ENCODE results near the gene IREB2.
A peak's percentile ranks its signal among the peaks of the same experiment; 100 is the strongest.
"Not testable (repeated sequence)": the region's sequence is repeated elsewhere in the genome, so short reads cannot be mapped to it uniquely, and the experiment has no call there.

IREB2 gene

DNA sequence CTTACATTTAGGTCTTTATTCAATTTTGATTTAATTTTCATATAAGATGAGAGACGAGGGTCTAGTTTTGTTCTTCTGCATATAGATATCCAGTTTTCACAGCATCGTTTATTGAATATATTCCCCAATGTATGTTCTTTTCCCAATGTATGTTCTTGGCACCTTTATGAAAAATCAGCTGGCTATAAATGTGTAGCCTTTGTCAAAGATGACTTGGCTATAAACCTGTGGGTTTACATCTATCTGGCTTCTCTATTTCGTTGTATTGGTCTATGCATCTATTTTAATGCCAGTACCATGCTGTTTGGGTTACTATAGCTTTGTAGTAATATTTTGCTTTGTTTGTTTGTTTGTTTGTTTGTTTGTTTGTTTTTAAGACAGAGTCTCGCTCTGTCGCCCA, 11.7 kb upstream of the IREB2 start:
- DNase-seq (ENCODE audit: low read depth), result no peak
- H3K4me3 ChIP-seq (ENCODE audit: low read depth, low read length), result no peak overlapping the region

DNA sequence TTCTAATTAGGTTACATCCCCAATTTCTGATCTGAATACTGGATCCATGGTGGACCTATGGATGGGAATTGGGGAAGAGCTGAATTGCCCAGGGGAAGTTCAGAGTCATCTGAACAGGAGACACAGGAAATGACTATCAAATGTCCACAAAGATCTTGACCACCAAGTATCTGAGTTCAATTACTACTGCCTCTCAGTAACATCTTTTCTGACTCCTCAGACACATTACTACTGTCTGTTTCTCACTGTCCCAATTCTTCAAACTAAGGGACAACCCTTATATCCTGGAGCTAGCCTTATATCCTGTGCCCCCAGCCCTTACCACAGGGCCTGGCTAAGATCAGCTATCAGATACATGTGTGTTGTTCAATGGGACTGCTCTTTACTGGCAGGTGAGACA, 10.1 kb upstream of the IREB2 start:
- DNase-seq (ENCODE audit: low read depth), result no peak
- no peak overlapping the region for H3K4me3 ChIP-seq (ENCODE audit: low read depth, low read length)

- no peak for DNase-seq (ENCODE audit: low read depth)
- no peak overlapping the region for H3K4me3 ChIP-seq (ENCODE audit: low read depth, low read length)
Measured at GRCh38 chr15:78429477-78429876, 8.5 kb upstream of the IREB2 start.

GRCh38 chr15:78431955-78432354, 6.1 kb upstream of the IREB2 start:
- H3K4me3 ChIP-seq (ENCODE audit: low read depth, low read length), result no peak overlapping the region
- no peak for DNase-seq (ENCODE audit: low read depth)

- no peak for DNase-seq (ENCODE audit: low read depth)
- no peak overlapping the region for H3K4me3 ChIP-seq (ENCODE audit: low read depth, low read length)
Measured at GRCh38 chr15:78432664-78433063, 5.4 kb upstream of the IREB2 start.

DNA sequence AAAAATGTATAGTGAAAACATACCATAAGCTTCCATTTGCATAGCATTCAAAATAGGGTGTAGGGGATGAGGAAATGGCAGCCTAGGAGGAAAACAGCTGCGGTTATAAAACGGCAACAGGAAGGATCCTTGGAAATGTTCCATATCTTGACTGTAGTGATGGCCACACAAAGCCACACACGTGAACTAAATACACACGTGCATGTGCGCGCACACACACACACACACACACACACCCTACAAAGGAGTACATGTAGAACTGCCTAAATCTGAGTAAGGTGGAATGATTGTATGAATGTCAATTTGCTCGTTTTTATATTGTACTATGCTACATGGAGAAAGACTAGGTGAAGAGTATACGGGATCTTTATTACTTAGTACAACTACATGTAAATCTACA, 3.9 kb upstream of the IREB2 start:
- no peak for DNase-seq (ENCODE audit: low read depth)

GRCh38 chr15:78434711-78435110, 3.3 kb upstream of the IREB2 start:
- not testable (repeated sequence) for DNase-seq (ENCODE audit: low read depth); H3K4me3 ChIP-seq (ENCODE audit: low read depth, low read length)

More for the DNA sequence above, 3.9 kb upstream of the IREB2 start:
- no peak overlapping the region for H3K4me3 ChIP-seq (ENCODE audit: low read depth, low read length)

GRCh38 chr15:78437107-78437761, 782 bp upstream of the IREB2 start:
- H3K4me3 ChIP-seq (ENCODE audit: low read depth, low read length), result peak overlapping the region; percentile 89
- no peak for DNase-seq (ENCODE audit: low read depth)

DNA sequence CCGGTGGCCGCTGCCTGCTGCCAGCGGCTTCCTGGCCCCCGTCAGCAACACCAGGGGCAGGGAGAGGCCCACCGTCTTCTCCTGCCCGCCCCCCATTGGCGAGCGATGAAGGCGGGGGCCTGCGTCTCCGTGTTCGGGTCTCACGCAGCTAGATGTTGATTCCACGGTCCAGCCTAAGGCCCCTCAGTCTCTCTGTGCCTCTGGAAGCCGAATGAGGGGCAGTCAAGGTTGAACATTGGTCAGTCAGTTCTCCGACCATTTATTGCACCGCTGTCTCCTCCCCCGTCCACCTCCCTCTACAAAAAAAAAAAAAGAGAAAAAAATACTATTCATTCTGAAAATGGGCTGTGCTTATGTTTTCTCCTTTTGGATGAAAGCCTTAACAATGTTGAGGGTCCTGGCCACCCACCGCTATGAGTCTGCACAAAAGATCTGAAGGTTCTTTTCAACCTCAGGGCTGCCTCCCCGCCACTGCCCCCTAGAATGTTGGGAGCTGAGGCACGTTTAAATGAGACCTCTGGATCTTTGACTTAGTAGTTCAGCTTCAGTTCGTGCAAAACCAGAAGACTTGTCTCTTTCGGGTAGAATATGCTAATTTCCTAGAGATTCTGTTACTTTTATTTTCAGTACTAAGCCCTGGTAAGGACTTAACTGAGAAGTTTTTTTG, 736 bp downstream of the IREB2 start:
- DNase-seq (ENCODE audit: low read depth), result no peak
- H3K4me3 ChIP-seq (ENCODE audit: low read depth, low read length), result peak overlapping the region; percentile 89

DNA sequence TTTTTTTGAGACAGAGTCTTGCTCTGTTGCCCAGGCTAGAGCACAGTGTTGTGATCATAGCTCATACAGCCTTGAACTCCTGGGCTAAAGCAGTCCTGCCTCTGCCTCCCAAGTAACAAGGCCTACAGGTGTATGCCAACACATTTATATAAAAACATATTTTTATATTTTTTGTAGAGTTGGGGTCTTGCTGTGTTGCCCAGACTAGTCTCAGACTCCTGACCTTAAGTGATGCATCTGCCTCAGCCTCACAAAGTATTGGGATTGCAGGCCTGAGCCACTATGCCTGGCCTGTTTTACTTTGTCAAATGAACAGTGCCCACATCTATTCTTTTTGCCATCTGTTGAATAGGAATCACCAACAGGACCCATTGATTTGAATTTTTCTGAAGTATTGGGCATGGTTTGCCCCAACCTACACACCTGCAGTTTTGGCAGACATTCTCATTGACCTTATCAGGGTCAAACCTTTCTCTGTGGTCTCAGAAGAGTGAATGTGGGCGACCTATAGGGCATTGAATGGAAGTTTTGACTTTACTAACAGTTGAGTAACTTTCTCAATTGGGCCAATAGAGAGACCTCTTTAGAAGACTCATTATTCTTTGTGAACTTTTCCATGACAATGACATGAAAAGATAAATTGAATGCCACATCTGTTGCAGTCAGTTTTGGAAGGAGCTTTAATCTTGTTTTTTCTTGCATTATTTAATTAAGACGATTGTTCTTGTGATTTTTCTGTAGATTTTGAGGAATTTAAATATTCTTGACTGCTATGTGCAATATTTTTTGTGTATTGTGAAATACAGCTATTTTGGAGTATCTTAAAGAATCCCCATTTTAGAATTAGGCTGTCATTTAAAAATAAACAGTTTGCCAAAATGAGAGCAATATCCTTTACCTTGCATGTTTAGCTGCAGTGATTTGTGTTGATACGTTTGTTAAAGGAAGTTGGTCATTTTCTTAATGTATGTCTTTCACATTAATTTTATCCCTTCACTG, 2.7 kb downstream of the IREB2 start:
- H3K4me3 ChIP-seq (ENCODE audit: low read depth, low read length), result no peak overlapping the region
- no peak for DNase-seq (ENCODE audit: low read depth)

DNA sequence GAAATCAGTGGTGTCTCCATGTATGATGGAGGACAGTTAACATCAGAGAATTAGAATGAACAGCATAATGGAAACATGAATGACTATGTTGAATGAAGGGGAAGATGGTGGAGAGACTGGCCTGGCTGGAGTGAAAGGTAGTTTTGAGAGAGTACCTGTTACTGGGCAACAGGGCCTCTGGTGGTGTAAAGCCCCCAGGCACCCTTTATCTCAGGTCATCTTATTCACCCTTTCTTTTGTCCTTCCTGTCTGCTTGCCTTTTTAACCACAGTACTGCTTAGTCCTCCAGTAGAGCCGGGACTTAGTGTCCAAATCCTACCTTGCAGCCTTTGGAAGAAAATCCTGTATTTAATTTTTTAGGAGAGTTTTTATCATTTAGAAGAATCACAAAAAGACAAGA, 6.2 kb downstream of the IREB2 start:
- no peak overlapping the region for H3K4me3 ChIP-seq (ENCODE audit: low read depth, low read length)
- DNase-seq (ENCODE audit: low read depth), result no peak

- DNase-seq (ENCODE audit: low read depth), result no peak
- no peak overlapping the region for H3K4me3 ChIP-seq (ENCODE audit: low read depth, low read length)
Measured at GRCh38 chr15:78445875-78446274, 7.9 kb downstream of the IREB2 start.

DNA sequence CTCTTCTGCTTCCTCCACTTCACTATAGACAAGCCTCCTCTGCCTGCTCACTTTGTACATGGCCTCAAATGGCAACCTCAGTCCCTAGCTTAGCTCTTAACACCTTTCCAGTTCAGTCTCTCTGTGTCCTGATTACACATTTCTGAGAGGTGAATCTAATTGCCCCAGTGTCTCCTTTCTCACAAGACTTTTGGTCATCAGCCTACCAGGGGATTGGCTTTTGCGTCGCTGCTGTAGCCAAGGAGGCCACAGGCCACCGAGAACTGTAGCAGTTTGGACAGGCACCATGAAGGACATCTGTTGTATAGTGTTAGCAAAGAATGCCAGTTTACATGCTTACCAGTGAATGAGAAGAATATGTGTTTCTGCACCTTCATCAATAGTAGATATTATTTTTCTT, 8.5 kb downstream of the IREB2 start:
- no peak for DNase-seq (ENCODE audit: low read depth)
- H3K4me3 ChIP-seq (ENCODE audit: low read depth, low read length), result no peak overlapping the region

GRCh38 chr15:78448441-78449219, 10.6 kb downstream of the IREB2 start:
- no peak overlapping the region for H3K4me3 ChIP-seq (ENCODE audit: low read depth, low read length)
- no peak for DNase-seq (ENCODE audit: low read depth)

- H3K4me3 ChIP-seq (ENCODE audit: low read depth, low read length), result no peak overlapping the region
- DNase-seq (ENCODE audit: low read depth), result no peak
Measured at GRCh38 chr15:78449220-78449999, 11.4 kb downstream of the IREB2 start.

GRCh38 chr15:78450285-78450858, 12.4 kb downstream of the IREB2 start:
- no peak for DNase-seq (ENCODE audit: low read depth)
- no peak overlapping the region for H3K4me3 ChIP-seq (ENCODE audit: low read depth, low read length)

- no peak overlapping the region for H3K4me3 ChIP-seq (ENCODE audit: low read depth, low read length)
- no peak for DNase-seq (ENCODE audit: low read depth)
Measured at GRCh38 chr15:78452485-78452884, 14.5 kb downstream of the IREB2 start.

GRCh38 chr15:78453447-78453846, 15.4 kb downstream of the IREB2 start:
- no peak overlapping the region for H3K4me3 ChIP-seq (ENCODE audit: low read depth, low read length)

More at GRCh38 chr15:78453447-78453846, 15.4 kb downstream of the IREB2 start:
- no peak for DNase-seq (ENCODE audit: low read depth)
